HFF-Myc (cell line): ENCODE measurements around the gene FBXO34.
A peak's percentile ranks its signal among the peaks of the same experiment; 100 is the strongest.

Experiments
- DNase-seq: peaks from one replicate; pipeline ENCODE4 v3.0.0-alpha.2; 2011; ENCODE audit warnings: low read depth; ENCODE audit errors: extremely low read depth
- H3K4me3 ChIP-seq: replicated peaks from 2 replicates; pipeline ENCODE4 v1.5.1; 2011; ENCODE audit warnings: low read depth, mild to moderate bottlenecking, control low read depth, low read length
- TF ChIP-seq, protein P1 (sequence below): IDR thresholded peaks from 2 replicates; pipeline ENCODE4 v1.5.1; 2012; ENCODE audit warnings: mild to moderate bottlenecking, low read depth, low read length, control low read depth; ENCODE audit errors: missing control alignments

The FBXO34 gene

DNA sequence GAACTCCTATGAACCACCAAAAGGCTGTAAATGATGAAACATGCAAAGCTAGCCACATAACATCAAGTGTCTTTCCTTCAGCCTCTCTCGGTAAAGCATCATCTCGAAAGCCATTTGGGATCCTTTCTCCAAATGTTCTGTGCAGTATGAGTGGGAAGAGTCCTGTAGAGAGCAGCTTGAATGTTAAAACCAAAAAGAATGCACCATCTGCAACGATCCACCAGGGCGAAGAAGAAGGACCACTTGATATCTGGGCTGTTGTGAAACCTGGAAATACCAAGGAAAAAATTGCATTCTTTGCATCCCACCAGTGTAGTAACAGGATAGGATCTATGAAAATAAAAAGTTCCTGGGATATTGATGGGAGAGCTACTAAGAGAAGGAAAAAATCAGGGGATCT lies 79.2 kb downstream of the FBXO34 start:
- H3K4me3 ChIP-seq, result no peak overlapping the region

DNA sequence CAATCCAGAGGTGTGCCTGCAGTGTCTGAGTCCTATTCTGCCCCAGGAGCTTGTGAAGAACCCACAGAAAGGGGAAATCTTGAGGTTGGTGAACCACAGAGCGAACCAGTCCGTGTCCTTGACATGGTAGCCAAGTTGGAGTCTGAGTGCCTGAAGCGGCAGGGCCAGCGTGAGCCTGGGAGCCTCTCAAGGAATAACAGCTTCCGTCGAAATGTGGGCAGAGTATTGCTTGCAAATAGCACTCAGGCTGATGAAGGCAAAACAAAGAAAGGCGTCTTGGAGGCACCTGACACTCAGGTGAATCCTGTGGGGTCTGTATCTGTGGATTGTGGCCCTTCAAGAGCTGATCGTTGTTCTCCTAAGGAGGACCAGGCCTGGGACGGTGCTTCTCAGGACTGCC lies 79.9 kb downstream of the FBXO34 start:
- no peak for DNase-seq
- TF ChIP-seq, protein P1, sequence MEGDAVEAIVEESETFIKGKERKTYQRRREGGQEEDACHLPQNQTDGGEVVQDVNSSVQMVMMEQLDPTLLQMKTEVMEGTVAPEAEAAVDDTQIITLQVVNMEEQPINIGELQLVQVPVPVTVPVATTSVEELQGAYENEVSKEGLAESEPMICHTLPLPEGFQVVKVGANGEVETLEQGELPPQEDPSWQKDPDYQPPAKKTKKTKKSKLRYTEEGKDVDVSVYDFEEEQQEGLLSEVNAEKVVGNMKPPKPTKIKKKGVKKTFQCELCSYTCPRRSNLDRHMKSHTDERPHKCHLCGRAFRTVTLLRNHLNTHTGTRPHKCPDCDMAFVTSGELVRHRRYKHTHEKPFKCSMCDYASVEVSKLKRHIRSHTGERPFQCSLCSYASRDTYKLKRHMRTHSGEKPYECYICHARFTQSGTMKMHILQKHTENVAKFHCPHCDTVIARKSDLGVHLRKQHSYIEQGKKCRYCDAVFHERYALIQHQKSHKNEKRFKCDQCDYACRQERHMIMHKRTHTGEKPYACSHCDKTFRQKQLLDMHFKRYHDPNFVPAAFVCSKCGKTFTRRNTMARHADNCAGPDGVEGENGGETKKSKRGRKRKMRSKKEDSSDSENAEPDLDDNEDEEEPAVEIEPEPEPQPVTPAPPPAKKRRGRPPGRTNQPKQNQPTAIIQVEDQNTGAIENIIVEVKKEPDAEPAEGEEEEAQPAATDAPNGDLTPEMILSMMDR, result no peak

More for the DNA sequence above, 79.2 kb downstream of the FBXO34 start:
- DNase-seq, result no peak
- TF ChIP-seq, protein P1, result no peak

DNA sequence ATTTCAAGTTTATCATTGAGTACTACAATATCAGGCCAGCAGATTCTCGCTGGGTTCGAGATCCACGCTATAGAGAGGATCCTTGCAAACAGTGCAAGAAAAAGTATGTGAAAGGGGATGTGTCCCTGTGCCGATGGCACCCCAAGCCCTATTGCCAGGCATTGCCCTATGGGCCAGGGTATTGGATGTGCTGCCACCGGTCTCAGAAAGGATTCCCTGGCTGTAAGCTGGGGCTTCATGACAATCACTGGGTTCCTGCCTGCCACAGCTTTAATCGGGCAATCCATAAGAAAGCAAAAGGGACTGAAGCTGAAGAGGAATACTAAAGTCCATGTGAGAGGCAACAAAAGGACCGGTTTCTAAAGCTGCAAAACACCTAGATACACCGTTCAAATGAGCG lies 81.0 kb downstream of the FBXO34 start:
- no peak for DNase-seq
- no peak overlapping the region for H3K4me3 ChIP-seq
- TF ChIP-seq, protein P1, result no peak

More for the DNA sequence above, 79.9 kb downstream of the FBXO34 start:
- no peak overlapping the region for H3K4me3 ChIP-seq

DNA sequence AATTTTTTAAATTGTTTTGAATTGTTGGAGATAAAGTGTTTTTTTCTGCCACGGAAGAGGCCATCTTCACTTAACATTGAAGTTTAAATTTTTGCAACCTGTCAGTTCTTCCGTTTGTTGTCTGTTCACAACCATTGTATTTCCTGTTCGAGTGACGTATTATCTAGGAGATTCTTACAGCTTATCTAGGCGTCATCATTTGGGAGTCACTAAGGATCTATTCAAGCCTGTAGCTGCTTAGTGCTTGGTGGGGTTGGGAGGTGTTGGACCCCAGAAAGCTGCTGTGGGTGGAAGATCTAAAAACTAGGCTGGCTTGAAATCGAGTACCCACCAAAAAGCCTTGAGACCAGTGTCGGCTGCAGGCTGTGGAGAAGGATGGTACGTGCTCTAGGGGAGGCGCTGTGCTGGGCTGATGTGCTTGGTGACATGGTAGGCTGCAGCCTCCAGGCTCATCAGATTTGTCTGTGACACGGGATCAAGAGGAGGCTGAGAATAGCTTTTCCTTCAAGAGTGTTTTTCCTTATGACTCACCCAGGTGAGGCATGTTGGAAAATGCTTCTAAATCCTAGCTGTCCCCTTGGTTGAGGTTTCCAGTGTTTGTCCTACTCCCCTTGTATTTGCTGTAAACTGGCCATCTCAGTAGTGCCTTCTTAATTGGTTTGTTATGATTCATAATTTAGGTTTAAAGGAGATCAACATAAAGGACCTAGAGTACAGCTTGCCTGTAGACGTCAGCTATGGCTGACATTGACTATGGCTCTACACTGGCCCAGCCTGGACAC lies 82.7 kb downstream of the FBXO34 start:
- TF ChIP-seq, protein P1, result no peak
- DNase-seq, result no peak
- H3K4me3 ChIP-seq, result no peak overlapping the region

DNA sequence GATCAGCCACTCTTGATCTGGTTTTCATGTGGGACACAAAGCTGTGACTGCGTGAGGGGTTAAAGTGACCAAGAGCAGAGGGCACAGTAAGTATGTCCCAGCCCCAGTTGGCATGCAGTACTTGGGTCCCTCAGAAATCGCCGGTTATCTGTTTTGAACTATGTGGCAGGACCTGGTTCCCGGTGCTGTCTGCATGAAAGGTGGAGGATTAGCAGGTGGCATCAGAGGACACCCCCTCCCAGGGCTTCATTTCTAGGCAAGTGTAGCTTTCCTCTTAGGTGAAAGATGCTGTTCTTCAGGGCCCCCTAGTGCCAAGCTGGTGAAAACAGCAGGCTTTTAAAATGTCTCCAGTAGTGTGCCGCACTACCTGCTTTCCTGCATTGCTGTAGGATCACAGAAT lies 83.3 kb downstream of the FBXO34 start:
- no peak overlapping the region for H3K4me3 ChIP-seq
- DNase-seq, result no peak
- TF ChIP-seq, protein P1, result peak; percentile 69

DNA sequence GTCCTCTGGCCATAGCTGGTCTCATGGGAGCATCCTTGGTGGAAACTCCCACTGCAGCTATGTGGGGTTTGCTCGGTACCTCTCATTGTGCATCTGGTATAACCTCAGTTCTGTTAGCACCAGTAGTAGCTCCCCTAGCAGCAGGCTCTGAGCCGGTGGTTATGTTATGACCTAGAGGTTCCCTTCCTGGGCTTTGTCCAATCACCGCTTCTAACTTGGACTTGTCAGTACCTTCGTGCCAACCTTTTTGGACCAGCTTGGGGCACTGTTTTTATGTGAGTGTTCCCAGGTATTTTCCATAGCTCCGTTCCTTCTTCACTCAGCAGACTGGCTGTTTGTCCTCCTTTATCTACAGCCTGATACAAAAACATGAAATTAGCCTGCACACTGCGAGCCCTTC lies 84.7 kb downstream of the FBXO34 start:
- no peak overlapping the region for H3K4me3 ChIP-seq
- DNase-seq, result no peak
- TF ChIP-seq, protein P1, result no peak
